ENCODE data around the gene BRSK2. TPM values are rescaled to one million over a fixed set of nuclear protein-coding genes. Genes with fewer than 3 reads are reported as not detected.
"Not testable (repeated sequence)": the region's sequence is repeated elsewhere in the genome, so short reads cannot be mapped to it uniquely, and the experiment has no call there.

The BRSK2 gene
- total RNA-seq, 1 donor from 2014 or later = 7.1 TPM

DNA sequence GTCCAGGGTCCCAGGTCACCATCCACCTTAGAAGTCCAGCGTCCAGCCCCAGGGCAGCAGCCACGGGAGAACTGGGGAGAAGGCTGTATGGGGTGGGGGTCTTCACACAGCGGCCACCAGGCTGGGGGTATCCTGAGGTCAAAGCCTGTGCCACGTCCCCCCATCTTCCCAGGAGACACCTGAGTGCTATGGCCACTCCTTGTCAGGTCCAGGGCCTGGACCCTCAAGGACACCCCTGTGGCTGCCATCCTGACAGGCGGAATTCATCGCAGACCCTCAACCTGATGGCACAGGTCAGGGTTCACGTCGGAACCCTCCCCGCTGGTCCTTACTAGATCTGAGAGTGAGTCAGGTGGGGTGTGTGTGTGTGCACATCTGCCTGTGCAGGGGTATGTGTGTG is 18.6 kb downstream of the BRSK2 start:
- Histone ChIP-seq H3K79me2 (ENCODE audit: insufficient read depth, low read length) (no peaks in the 10 kb centered on the region), H3K4me3 (ENCODE audit: insufficient read depth, low read depth, low read length) (no peak overlapping the region), H3K4me2 (ENCODE audit: low read length) (no peak overlapping the region), H3K36me3 (ENCODE audit: insufficient read depth, low read length) (no peaks in the 10 kb centered on the region), H3K4me1 (ENCODE audit: insufficient read depth, low read length) (no peaks in the 10 kb centered on the region), H4K20me1 (ENCODE audit: insufficient read depth, low read length) (no peaks in the 10 kb centered on the region), H3K9ac (ENCODE audit: low read length) (no peak overlapping the region), H3K27me3 (ENCODE audit: insufficient read depth, low read length) (no peaks in the 10 kb centered on the region), H2AFZ (ENCODE audit: low read depth, low read length) (no peak overlapping the region), H3K27ac (ENCODE audit: low read depth, low read length) (no peak overlapping the region), H3K9me3 (ENCODE audit: insufficient read depth, low read depth, low read length) (no peaks in the 10 kb centered on the region)
- no peaks in the 10 kb centered on the region for H3K36me3 Mint-ChIP-seq (ENCODE audit: low read depth, unreplicated experiment)
- no peak overlapping the region for H3K27ac Mint-ChIP-seq (ENCODE audit: unreplicated experiment)
- no peak overlapping the region for H3K4me3 Mint-ChIP-seq (ENCODE audit: unreplicated experiment)
- no peaks in the 10 kb centered on the region for H3K4me1 Mint-ChIP-seq (ENCODE audit: low read depth, unreplicated experiment)
- FAIRE-seq = no peak
- TF ChIP-seq EZH2 (IDR thresholded peaks at IDR 0.05; ENCODE audit: insufficient read depth, low read length) = no peak
- TF ChIP-seq, protein P1, sequence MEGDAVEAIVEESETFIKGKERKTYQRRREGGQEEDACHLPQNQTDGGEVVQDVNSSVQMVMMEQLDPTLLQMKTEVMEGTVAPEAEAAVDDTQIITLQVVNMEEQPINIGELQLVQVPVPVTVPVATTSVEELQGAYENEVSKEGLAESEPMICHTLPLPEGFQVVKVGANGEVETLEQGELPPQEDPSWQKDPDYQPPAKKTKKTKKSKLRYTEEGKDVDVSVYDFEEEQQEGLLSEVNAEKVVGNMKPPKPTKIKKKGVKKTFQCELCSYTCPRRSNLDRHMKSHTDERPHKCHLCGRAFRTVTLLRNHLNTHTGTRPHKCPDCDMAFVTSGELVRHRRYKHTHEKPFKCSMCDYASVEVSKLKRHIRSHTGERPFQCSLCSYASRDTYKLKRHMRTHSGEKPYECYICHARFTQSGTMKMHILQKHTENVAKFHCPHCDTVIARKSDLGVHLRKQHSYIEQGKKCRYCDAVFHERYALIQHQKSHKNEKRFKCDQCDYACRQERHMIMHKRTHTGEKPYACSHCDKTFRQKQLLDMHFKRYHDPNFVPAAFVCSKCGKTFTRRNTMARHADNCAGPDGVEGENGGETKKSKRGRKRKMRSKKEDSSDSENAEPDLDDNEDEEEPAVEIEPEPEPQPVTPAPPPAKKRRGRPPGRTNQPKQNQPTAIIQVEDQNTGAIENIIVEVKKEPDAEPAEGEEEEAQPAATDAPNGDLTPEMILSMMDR (IDR thresholded peaks at IDR 0.05; ENCODE audit: insufficient read depth, low read depth, low read length) = no peak
- peaks cover 2% of the 10 kb centered on the region for H3K27me3 Mint-ChIP-seq (ENCODE audit: low read depth, unreplicated experiment)
- no peaks in the 10 kb centered on the region for H3K9me3 Mint-ChIP-seq (ENCODE audit: unreplicated experiment)
- no peak for DNase-seq (ENCODE audit: low read depth)

DNA sequence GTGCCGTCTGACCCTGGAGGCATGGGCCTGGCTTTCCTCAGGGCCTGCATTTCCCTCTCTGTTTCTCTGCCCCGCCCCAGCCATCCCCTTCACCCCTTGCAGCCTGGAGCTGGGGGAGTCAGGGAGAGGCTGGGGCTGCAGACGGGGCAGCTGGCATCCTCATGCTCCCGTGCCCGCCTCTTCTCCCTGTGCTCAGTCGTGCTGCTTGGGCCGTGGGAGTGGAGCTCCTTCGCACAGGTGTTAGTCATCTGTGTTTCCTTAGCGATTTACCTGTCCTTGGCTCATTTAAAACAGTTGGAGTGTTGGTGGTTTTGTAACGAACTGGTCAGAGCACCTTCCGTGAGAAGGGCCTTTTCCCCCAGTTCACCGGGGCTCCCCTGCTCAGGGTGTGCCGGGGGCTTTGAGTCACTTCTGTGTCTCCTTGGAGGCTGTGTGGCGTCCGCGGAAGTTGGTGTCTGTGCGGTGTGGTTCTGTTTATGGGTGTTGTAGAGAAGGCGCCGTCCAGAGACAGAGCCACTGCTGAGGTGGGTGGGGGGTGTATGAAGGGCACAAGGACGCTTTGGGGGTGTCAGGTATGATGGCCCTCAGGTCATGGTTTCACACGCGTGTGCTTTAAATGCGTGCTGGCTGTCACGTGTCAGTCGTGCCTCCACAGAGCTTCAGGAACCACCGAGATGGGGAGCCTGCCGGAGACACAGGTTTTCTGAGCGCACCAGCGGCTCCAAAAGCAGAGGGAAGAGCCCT is 19.5 kb downstream of the BRSK2 start:
- H4K20me1 ChIP-seq (ENCODE audit: insufficient read depth, low read length) = no peaks in the 10 kb centered on the region
- H3K36me3 ChIP-seq (ENCODE audit: insufficient read depth, low read length) = no peaks in the 10 kb centered on the region
- H3K9me3 ChIP-seq (ENCODE audit: insufficient read depth, low read depth, low read length) = no peaks in the 10 kb centered on the region
- FAIRE-seq (no peak), DNase-seq (ENCODE audit: low read depth) (no peak)
- H3K4me3 ChIP-seq (ENCODE audit: insufficient read depth, low read depth, low read length) = no peak overlapping the region
- TF ChIP-seq, protein P1 (IDR thresholded peaks at IDR 0.05; ENCODE audit: insufficient read depth, low read depth, low read length) = no peak
- TF ChIP-seq EZH2 (IDR thresholded peaks at IDR 0.05; ENCODE audit: insufficient read depth, low read length) = no peak
- no peak overlapping the region for H3K4me2 ChIP-seq (ENCODE audit: low read length)
- Mint-ChIP-seq H3K27ac (ENCODE audit: unreplicated experiment) (no peak overlapping the region), H3K27me3 (ENCODE audit: low read depth, unreplicated experiment) (peaks cover 2% of the 10 kb centered on the region), H3K9me3 (ENCODE audit: unreplicated experiment) (no peaks in the 10 kb centered on the region), H3K36me3 (ENCODE audit: low read depth, unreplicated experiment) (no peaks in the 10 kb centered on the region), H3K4me1 (ENCODE audit: low read depth, unreplicated experiment) (no peaks in the 10 kb centered on the region), H3K4me3 (ENCODE audit: unreplicated experiment) (no peak overlapping the region)
- H3K79me2 ChIP-seq (ENCODE audit: insufficient read depth, low read length) = no peaks in the 10 kb centered on the region
- H2AFZ ChIP-seq (ENCODE audit: low read depth, low read length) = no peak overlapping the region
- no peaks in the 10 kb centered on the region for H3K4me1 ChIP-seq (ENCODE audit: insufficient read depth, low read length)
- H3K27me3 ChIP-seq (ENCODE audit: insufficient read depth, low read length) = no peaks in the 10 kb centered on the region
- no peak overlapping the region for H3K27ac ChIP-seq (ENCODE audit: low read depth, low read length)
- no peak overlapping the region for H3K9ac ChIP-seq (ENCODE audit: low read length)

DNA sequence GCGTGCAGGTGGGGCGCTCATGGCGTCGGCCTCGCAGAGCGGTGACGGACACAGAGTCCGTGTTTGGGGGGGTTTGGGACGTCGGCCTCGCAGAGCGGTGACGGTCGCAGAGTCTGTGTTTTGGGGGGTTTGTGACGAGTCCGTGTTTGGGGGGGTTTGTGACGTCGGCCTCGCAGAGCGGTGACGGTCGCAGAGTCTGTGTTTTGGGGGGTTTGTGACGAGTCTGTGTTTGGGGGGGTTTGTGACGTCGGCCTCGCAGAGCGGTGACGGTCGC is 20.1 kb downstream of the BRSK2 start:
- not testable (repeated sequence) for H3K9me3 ChIP-seq (ENCODE audit: insufficient read depth, low read depth, low read length); H3K4me1 Mint-ChIP-seq (ENCODE audit: low read depth, unreplicated experiment); H4K20me1 ChIP-seq (ENCODE audit: insufficient read depth, low read length); H3K9ac ChIP-seq (ENCODE audit: low read length); H3K4me1 ChIP-seq (ENCODE audit: insufficient read depth, low read length); H3K4me2 ChIP-seq (ENCODE audit: low read length); H3K79me2 ChIP-seq (ENCODE audit: insufficient read depth, low read length); H3K36me3 Mint-ChIP-seq (ENCODE audit: low read depth, unreplicated experiment); H3K27ac ChIP-seq (ENCODE audit: low read depth, low read length); FAIRE-seq; H2AFZ ChIP-seq (ENCODE audit: low read depth, low read length); H3K27me3 Mint-ChIP-seq (ENCODE audit: low read depth, unreplicated experiment); H3K9me3 Mint-ChIP-seq (ENCODE audit: unreplicated experiment); DNase-seq (ENCODE audit: low read depth); H3K4me3 ChIP-seq (ENCODE audit: insufficient read depth, low read depth, low read length); H3K27me3 ChIP-seq (ENCODE audit: insufficient read depth, low read length); H3K27ac Mint-ChIP-seq (ENCODE audit: unreplicated experiment); H3K36me3 ChIP-seq (ENCODE audit: insufficient read depth, low read length); H3K4me3 Mint-ChIP-seq (ENCODE audit: unreplicated experiment)
